Right forelimb (tissue), 1 donor: ENCODE measurements around the gene RPS26.

Source experiments
- DNase-seq: peaks from one replicate; pipeline ENCODE4 v3.0.0-alpha.2; 2018

RPS26 gene

DNA sequence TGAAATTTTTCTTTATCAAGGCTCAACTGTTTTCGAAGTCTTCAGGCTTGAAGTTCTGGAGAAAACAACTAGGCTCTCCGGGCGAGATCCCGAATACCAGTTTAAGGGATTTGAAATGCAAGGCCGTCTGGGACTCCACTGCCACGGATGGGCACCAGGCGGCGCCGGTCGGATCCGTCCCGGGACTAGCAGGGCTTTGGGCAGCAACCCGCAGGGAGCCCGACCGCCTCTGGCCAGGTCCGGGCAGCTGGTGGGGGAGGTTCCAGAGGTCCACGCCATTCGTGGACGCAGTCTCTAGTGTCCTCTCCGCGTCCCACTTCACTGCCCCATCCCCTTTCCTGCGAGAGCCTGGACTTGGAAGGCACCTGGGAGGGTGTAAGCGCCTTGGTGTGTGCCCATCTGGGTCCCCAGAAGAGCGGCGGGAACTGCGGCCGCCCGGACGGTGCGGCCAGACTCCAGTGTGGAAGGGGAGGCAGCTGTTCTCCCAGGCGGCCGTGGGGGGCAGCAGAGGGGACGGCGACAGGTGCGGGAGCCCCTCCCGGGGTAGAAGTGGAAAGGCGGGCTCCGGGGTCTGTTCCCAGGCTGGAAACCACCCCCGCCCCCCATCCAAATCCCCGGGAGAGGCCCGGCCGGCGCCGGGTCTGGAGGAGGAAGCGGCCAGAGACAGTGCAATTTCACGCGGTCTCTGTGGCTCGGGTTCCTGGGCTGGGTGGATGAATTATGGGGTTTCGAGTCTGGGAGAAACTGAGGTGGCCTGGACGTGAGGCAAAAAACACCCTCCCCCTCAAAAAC is 37.4 kb downstream of the RPS26 start:
- DNase-seq = peak; percentile 84

- peak; percentile 78 for DNase-seq
These were observed 38.2 kb downstream of the RPS26 start, which contains the start of gene ERBB3 for GRCh38 chr12:56079723-56080555. Gene ERBB3 (plus strand): TSS chr12:56080165. CDS start chr12:56080301, 136 bp downstream.

DNA sequence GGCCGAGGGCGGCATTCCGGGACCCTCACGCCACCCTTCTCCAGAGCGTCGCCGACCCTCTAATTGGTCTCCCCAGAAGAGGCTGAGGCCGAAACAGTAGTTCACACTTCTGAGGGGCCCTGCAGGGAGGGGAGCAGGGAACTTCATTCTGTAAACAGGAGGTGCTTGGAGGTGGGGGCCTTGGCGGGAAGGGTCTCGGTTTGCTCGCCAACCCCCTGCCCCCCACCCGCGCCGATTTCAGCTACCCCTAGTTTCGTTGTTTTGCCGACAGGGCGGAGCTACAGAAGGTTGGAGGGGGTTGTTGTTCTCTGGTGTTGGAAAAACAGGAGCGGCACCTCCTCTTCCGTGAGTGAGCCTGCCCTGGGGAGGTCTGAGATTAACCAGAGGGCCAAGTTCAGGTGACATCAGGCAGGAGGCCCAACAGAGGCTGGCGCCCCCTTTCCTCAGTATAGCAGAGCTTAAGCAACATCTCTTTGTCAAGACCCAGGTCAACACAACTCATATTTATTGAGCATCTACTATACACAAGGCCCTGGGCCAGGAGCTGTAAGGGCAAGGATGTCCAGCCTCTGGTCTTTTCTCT is 38.9 kb downstream of the RPS26 start:
- DNase-seq = no peak

GRCh38 chr12:56081393-56082347 is 40.0 kb downstream of the RPS26 start:
- no peak for DNase-seq

GRCh38 chr12:56082382-56082781 is 40.7 kb downstream of the RPS26 start:
- no peak for DNase-seq

DNA sequence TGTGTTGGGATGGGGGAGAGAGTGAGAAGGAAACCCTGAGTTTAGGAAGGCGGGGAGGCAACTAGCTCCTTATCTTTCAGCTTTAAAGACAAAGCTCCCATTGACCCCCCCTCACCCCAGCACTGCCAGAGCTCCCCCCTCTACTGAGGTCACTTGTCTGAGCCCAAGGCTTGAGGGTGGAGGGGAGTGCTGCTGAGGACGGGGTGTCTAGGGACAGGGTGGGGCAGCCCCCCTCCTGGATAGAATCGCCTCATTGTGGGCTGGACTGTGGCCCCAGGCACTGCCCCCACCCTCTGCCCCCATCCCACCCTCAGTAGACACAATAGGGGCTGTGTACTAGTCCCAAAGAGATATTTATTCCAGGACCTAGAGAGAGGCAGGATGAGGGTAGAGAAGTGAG is 41.2 kb downstream of the RPS26 start:
- no peak for DNase-seq

DNA sequence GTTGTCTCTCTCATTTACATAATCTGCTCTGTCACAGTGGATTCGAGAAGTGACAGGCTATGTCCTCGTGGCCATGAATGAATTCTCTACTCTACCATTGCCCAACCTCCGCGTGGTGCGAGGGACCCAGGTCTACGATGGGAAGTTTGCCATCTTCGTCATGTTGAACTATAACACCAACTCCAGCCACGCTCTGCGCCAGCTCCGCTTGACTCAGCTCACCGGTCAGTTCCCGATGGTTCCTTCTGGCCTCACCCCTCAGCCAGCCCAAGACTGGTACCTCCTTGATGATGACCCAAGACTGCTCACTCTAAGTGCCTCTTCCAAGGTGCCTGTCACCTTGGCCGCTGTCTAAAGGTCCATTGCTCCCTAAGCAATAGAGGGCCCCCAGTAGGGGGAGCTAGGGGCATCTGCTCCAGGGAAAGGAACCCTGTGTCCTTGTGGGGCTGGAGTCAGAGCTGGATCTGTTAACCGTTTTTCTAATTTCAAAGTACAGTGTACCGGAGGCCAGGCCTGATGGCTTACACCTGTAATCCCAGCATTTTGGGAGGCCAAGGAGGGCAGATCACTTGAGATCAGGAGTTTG is 43.3 kb downstream of the RPS26 start:
- DNase-seq = no peak

DNA sequence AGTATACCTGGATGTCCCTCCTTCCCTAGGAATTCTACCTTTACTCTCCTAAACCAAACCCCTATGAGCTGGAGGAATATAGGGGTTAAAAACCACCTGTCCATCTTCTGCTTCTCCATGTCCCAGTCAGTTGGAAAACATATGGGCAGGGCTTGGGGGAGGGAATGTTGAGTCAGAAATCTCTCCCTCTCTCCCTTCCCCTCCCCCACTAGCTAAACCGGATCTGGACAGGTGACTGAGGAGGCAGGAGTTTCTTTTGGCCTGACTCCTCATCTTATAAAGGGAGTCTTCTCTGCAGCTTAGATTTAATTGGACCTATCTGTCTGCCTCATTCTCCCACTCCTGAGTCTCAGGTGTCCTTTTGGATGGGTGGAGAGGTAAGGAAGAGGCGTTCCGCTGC is 44.4 kb downstream of the RPS26 start:
- DNase-seq = no peak

- no peak for DNase-seq
These were observed 44.9 kb downstream of the RPS26 start for GRCh38 chr12:56086608-56087007.

GRCh38 chr12:56087220-56087619 is 45.5 kb downstream of the RPS26 start:
- DNase-seq = no peak
